ENCODE measurements around the gene IDUA. TPM values are rescaled to one million over a fixed set of nuclear protein-coding genes. Genes with fewer than 3 reads are reported as not detected.

The IDUA gene
- total and polyA plus RNA-seq, 10 of the 15 experiments (the other 5 are each of a cell fraction or from before 2014, with no cell fraction given) = 0.05 to 7.6 (median 1.4) TPM; not detected in 1

- Histone ChIP-seq H2AFZ (ENCODE audit: control insufficient read depth, low read depth, low read length) (no peak overlapping the region), H3K9ac (ENCODE audit: control insufficient read depth, insufficient read depth, low read length) (no peak overlapping the region), H3K27ac (ENCODE audit: control insufficient read depth, insufficient read depth) (no peak overlapping the region), H3K79me2 (ENCODE audit: control insufficient read depth, insufficient read depth, low read length) (no peaks in the 10 kb centered on the region), H3K27me3 (replicated peaks in 1 of 2; ENCODE audit: control insufficient read depth in 2 of 2, insufficient read depth in 2 of 2, low read length in 1 of 2) (peaks cover 0 to 5% of the 10 kb centered on the region in 2 experiments; a peak in 3 of 4 replicates), H3K36me3 (ENCODE audit: control insufficient read depth in 2 of 2, insufficient read depth in 2 of 2, low read length in 1 of 2) (no peaks in the 10 kb centered on the region), H3K4me1 (ENCODE audit: control insufficient read depth, insufficient read depth, low read length) (peaks cover 11% of the 10 kb centered on the region), H3K4me2 (ENCODE audit: control insufficient read depth, insufficient read depth) (no peak overlapping the region), H3K4me3 (no peak overlapping the region), H3K9me3 (replicated peaks; ENCODE audit: control insufficient read depth, insufficient read depth, low read length) (no peaks in the 10 kb centered on the region; the same call in 2 of the 3 replicates), H4K20me1 (ENCODE audit: control insufficient read depth, insufficient read depth) (no peaks in the 10 kb centered on the region; the same call in 1 of the 2 replicates)
- FAIRE-seq (no peak), ATAC-seq (no peak), DNase-seq (ENCODE audit: low read depth, low spot score) (no peak)
- intact Hi-C loops (cut with micrococcal nuclease; ENCODE audit: unreplicated experiment) = no loop called here
- CTCF ChIA-PET = no interaction called here
- no CpG with 5 or more reads among the region's 69 CpGs for WGBS (ENCODE audit: insufficient coverage, insufficient replicate concordance, low lambda C conversion rate, missing lambda C conversion rate)
- POLR2A ChIA-PET = no interaction called here
- SMC1A ChIA-PET (ENCODE audit: uncharacterized antibody, unreplicated experiment) = no interaction called here
- no peak for TF ChIP-seq EED (IDR thresholded peaks at IDR 0.05; ENCODE audit: low read depth)
- no peak for TF ChIP-seq GABPA (IDR thresholded peaks at IDR 0.05; ENCODE audit: low read depth)
- no peak for TF ChIP-seq TCF12 (IDR thresholded peaks at IDR 0.05; ENCODE audit: low read depth, low read length)
- TF ChIP-seq ETV6 (conservative IDR thresholded peaks at IDR 0.05 in 1 of 2, IDR thresholded peaks at IDR 0.05 in 1 of 2; ENCODE audit: borderline replicate concordance in 1 of 2, low read depth in 1 of 2) = no peak
- TF ChIP-seq BACH1 (IDR thresholded peaks at IDR 0.05; ENCODE audit: borderline replicate concordance) = no peak
- no peak for TF ChIP-seq FOS (IDR thresholded peaks at IDR 0.05; ENCODE audit: borderline replicate concordance, extremely low read depth, insufficient read length)
- no peak for TF ChIP-seq CBX5 (IDR thresholded peaks at IDR 0.05; ENCODE audit: low read depth)
- TF ChIP-seq CHD4 (IDR thresholded peaks at IDR 0.05) = no peak
- no peak for TF ChIP-seq SUZ12 (IDR thresholded peaks at IDR 0.05; ENCODE audit: unreplicated experiment)
- BruUV-seq (replicated peaks) = no TSS peak
- in situ Hi-C loops (cut with MboI) = no loop called here
- RAD21 ChIA-PET (ENCODE audit: unreplicated experiment) = no interaction called here
Observed at GRCh38 chr4:1011666-1012033, 24.8 kb downstream of the IDUA start.

Data from GM12878 (cell line).